ENCODE results near the gene SIGLEC10. TPM values are rescaled to one million over a fixed set of nuclear protein-coding genes. Genes with fewer than 3 reads are reported as not detected.
A peak's percentile ranks its signal among the peaks of the same experiment; 100 is the strongest.

SIGLEC10 gene
- total and polyA plus RNA-seq, 9 of the 15 experiments (the other 6 are each of a cell fraction or from before 2014, with no cell fraction given): 0.10 to 1.8 (median 0.82) TPM

DNA sequence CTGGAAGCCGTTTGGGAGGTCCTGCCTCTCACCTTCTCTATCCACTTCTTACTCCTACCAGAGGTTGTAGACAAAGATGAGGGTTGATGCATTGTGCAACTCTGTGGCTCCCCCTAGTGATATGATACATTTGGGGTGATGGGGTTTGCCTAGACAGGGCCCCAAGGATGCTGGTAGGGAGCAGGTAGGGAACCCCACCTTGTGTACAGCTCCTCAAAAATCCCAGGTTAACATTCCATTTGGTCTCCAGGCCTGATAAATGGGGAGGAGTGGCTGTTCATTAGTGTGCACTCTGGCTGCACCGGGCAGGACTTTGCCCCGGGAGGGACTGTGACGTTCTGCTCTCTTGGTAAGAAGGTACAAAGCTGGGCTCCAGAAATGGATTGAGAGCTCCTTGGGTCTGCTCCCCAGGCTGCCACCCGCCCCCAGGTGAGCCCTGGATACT lies 21.6 kb upstream of the SIGLEC10 start:
- FAIRE-seq (peak; percentile 42), DNase-seq (ENCODE audit: extremely low read depth in 1 of 4, low spot score in 3 of 4) (peak in 3 of 4 experiments; percentile 34 to 51 (median 41)), ATAC-seq (peak; percentile 43)
- Histone ChIP-seq H3K9me3 (replicated peaks; ENCODE audit: control insufficient read depth, insufficient read depth, low read depth, low read length) (no peaks in the 10 kb centered on the region), H3K4me1 (replicated peaks in 1 of 2; ENCODE audit: control insufficient read depth in 2 of 2, insufficient read depth in 2 of 2, low read length in 2 of 2) (peaks cover 16 to 24% of the 10 kb centered on the region in 2 experiments), H3K4me3 (no peak overlapping the region), H3K4me2 (ENCODE audit: insufficient read depth, low read length) (no peak overlapping the region), H3K9ac (ENCODE audit: insufficient read depth in 1 of 2, low read depth in 2 of 2, low read length in 2 of 2) (no peak overlapping the region), H3K27me3 (ENCODE audit: control insufficient read depth in 2 of 2, insufficient read depth in 2 of 2, low read length in 2 of 2) (no peaks in the 10 kb centered on the region), H3K36me3 (ENCODE audit: control insufficient read depth, insufficient read depth, low read length) (no peaks in the 10 kb centered on the region), H3K9me1 (ENCODE audit: control insufficient read depth, insufficient read depth, low read length) (no peaks in the 10 kb centered on the region), H2AFZ (ENCODE audit: low read depth, low read length) (no peak overlapping the region), H3K27ac (ENCODE audit: extremely low read depth, low read depth, low read length) (no peak overlapping the region), H3K79me2 (ENCODE audit: control insufficient read depth, insufficient read depth, low read length) (no peaks in the 10 kb centered on the region; the same call in 2 of the 3 replicates), H4K20me1 (replicated peaks; ENCODE audit: control insufficient read depth, insufficient read depth, low read length) (no peaks in the 10 kb centered on the region)
- intact Hi-C loops (cut with micrococcal nuclease): loop anchor here (1.0 kb wide), 1 partner anchor 100 kb away; no protein-coding TSS in a partner anchor
- 64% methylated on average over 5 of the region's 5 CpGs for WGBS (ENCODE audit: insufficient coverage, low coverage, missing lambda C conversion rate)
- ChIA-PET CTCF (ENCODE audit: low intra/inter-chr PET ratio) (interaction anchor here (0.7 kb wide), 1 partner anchor 169 kb away, joined by 3 read pairs; no protein-coding TSS in a partner anchor), POLR2A (no interaction called here)
- in situ Hi-C loops (cut with MboI): no loop called here
- no TSS peak for BruUV-seq (replicated peaks)
- TF ChIP-seq CEBPB (tag; IDR thresholded peaks at IDR 0.05) (peak; percentile 68), RAD21 (CRISPR knock-in tag; conservative IDR thresholded peaks at IDR 0.05 in 1 of 2, IDR thresholded peaks at IDR 0.05 in 1 of 2) (peak in 1 of 2 experiments; percentile 57; a peak in 2 of 4 replicates), CEBPG (CRISPR knock-in tag; IDR thresholded peaks at IDR 0.05) (0 out of 2 replicates have a peak, but pooled peaks have one; percentile 29), CEBPG (tag; conservative IDR thresholded peaks at IDR 0.05 in 1 of 2, IDR thresholded peaks at IDR 0.05 in 1 of 2) (0 out of 4 replicates have a peak, but pooled peaks of 1 of the 2 experiments have one; percentile 33)
- TF ChIP-seq, protein P1, sequence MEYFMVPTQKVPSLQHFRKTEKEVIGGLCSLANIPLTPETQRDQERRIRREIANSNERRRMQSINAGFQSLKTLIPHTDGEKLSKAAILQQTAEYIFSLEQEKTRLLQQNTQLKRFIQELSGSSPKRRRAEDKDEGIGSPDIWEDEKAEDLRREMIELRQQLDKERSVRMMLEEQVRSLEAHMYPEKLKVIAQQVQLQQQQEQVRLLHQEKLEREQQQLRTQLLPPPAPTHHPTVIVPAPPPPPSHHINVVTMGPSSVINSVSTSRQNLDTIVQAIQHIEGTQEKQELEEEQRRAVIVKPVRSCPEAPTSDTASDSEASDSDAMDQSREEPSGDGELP (CRISPR knock-in tag; IDR thresholded peaks at IDR 0.05; ENCODE audit: borderline replicate concordance): no peak
- TF ChIP-seq, protein P2, sequence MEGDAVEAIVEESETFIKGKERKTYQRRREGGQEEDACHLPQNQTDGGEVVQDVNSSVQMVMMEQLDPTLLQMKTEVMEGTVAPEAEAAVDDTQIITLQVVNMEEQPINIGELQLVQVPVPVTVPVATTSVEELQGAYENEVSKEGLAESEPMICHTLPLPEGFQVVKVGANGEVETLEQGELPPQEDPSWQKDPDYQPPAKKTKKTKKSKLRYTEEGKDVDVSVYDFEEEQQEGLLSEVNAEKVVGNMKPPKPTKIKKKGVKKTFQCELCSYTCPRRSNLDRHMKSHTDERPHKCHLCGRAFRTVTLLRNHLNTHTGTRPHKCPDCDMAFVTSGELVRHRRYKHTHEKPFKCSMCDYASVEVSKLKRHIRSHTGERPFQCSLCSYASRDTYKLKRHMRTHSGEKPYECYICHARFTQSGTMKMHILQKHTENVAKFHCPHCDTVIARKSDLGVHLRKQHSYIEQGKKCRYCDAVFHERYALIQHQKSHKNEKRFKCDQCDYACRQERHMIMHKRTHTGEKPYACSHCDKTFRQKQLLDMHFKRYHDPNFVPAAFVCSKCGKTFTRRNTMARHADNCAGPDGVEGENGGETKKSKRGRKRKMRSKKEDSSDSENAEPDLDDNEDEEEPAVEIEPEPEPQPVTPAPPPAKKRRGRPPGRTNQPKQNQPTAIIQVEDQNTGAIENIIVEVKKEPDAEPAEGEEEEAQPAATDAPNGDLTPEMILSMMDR (IDR thresholded peaks at IDR 0.05 in 2 of 3, conservative IDR thresholded peaks at IDR 0.05 in 1 of 3; ENCODE audit: insufficient read depth in 2 of 3, low read depth in 1 of 3, low read length in 3 of 3): peak; percentile 55 to 76 (median 58)
- TF ChIP-seq, protein P3, sequence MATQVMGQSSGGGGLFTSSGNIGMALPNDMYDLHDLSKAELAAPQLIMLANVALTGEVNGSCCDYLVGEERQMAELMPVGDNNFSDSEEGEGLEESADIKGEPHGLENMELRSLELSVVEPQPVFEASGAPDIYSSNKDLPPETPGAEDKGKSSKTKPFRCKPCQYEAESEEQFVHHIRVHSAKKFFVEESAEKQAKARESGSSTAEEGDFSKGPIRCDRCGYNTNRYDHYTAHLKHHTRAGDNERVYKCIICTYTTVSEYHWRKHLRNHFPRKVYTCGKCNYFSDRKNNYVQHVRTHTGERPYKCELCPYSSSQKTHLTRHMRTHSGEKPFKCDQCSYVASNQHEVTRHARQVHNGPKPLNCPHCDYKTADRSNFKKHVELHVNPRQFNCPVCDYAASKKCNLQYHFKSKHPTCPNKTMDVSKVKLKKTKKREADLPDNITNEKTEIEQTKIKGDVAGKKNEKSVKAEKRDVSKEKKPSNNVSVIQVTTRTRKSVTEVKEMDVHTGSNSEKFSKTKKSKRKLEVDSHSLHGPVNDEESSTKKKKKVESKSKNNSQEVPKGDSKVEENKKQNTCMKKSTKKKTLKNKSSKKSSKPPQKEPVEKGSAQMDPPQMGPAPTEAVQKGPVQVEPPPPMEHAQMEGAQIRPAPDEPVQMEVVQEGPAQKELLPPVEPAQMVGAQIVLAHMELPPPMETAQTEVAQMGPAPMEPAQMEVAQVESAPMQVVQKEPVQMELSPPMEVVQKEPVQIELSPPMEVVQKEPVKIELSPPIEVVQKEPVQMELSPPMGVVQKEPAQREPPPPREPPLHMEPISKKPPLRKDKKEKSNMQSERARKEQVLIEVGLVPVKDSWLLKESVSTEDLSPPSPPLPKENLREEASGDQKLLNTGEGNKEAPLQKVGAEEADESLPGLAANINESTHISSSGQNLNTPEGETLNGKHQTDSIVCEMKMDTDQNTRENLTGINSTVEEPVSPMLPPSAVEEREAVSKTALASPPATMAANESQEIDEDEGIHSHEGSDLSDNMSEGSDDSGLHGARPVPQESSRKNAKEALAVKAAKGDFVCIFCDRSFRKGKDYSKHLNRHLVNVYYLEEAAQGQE (IDR thresholded peaks at IDR 0.05; ENCODE audit: borderline replicate concordance): peak; percentile 50
- TF ChIP-seq, protein P3 (CRISPR knock-in tag; IDR thresholded peaks at IDR 0.05; ENCODE audit: low read depth): no peak

Measured in K562 (cell line).